Measurements from ENCODE around the gene OSBPL1A.

- no peak for TF ChIP-seq ZNF274 (IDR thresholded peaks at IDR 0.05; ENCODE audit: low read depth, low read length)
- TF ChIP-seq YY1 (IDR thresholded peaks at IDR 0.05; ENCODE audit: insufficient read depth, insufficient read length), result no peak
Observed at GRCh38 chr18:24317370-24317769, 80.3 kb downstream of the OSBPL1A start.
